LNCAP (cell line): ENCODE measurements around the gene EPB42.
A peak's percentile ranks its signal among the peaks of the same experiment; 100 is the strongest.

ENCODE experiments used
- TF ChIP-seq, protein P1 (sequence below): fragments of 450-650 bp; IDR thresholded peaks from 2 replicates; pipeline ENCODE4 v1.5.1; 2017; ENCODE audit warnings: mild to moderate bottlenecking

EPB42 gene

DNA sequence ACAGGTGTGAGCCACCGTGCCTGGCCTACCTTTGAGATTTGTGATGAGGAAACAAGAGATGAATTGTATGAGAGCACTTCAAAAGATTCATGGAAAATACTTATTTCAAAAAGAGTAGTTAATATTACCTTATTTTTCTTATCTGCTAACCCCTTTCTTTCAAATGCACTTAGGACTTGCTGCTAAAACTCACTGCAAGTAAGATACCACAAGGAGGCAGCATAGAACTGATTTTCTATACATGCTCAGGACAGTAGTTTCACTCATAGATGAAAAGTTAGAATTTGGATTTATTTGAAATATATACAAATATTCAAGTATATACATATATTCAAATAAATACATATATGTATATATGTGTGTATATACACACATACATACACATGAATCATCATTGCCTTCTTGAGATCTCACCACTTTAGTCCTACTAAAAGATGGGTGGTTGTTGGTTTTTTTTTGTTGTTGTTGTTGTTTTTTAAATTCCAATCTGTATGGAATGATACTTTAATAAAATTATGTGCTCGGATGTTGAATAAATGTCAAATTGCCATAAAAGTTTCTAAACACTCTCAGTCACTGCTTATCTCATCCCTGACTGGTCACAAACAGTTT is 33.2 kb downstream of the EPB42 start:
- TF ChIP-seq, protein P1, sequence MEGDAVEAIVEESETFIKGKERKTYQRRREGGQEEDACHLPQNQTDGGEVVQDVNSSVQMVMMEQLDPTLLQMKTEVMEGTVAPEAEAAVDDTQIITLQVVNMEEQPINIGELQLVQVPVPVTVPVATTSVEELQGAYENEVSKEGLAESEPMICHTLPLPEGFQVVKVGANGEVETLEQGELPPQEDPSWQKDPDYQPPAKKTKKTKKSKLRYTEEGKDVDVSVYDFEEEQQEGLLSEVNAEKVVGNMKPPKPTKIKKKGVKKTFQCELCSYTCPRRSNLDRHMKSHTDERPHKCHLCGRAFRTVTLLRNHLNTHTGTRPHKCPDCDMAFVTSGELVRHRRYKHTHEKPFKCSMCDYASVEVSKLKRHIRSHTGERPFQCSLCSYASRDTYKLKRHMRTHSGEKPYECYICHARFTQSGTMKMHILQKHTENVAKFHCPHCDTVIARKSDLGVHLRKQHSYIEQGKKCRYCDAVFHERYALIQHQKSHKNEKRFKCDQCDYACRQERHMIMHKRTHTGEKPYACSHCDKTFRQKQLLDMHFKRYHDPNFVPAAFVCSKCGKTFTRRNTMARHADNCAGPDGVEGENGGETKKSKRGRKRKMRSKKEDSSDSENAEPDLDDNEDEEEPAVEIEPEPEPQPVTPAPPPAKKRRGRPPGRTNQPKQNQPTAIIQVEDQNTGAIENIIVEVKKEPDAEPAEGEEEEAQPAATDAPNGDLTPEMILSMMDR = peak; percentile 74

DNA sequence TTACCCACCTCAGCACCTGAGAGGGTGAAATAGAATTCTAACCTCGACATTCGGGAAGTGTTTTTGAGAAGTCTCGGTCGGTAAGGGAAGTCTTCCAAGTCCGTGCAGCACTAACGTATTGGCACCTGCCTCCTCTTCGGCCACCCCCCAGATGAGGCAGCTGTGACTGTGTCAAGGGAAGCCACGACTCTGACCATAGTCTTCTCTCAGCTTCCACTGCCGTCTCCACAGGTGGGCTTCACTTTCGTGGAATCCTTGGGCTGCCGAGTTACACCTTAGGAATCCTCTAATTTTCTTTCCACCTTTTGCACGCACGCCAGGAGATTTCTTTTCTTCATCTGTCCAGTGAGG is 34.8 kb downstream of the EPB42 start:
- TF ChIP-seq, protein P1 = no peak

DNA sequence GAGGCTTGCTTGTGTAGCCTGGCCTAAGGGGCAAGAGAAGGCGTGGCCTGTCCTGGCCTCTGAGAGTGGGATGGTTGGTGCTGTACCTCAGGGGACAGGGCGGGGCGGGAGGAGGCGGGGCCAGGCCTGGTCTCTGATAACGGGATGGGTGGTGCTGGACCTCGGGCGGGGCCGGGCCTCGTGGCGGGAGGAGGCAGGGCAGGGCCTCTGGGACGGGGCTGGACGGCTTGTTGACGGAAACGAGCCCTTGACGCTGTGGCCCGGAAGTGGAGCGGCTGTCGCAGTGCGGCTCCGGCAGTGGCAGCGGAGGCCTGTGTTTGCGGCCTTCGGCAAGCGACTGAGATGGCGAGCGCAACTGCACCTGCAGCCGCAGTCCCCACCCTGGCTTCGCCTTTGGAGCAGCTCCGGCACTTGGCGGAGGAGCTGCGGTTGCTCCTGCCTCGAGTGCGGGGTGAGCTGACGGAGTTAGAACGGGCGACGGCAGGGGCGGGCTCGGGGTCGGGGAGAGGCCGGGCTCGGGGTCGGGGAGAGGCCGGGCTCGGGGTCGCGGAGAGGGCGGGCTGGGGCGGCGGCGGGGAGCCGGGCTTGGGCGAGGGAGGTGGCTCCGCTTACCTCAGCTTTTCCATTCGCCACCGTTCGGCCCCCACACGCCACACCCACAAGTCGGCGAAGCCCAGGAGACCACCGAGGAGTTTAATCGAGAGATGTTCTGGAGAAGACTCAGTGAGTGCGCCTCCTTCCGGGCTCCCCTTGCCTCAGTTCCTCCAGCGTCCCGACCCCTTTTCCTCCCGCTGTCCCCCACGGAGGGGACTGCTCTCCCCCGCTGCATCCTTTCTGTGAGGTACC is 35.4 kb downstream of the EPB42 start, which contains the start of gene CCNDBP1:
CCNDBP1 (plus strand) TSS at position 247 of the 846 bp plus-strand sequence; CDS start at position 343, 96 bp downstream.
- TF ChIP-seq, protein P1 = peak; percentile 42

DNA sequence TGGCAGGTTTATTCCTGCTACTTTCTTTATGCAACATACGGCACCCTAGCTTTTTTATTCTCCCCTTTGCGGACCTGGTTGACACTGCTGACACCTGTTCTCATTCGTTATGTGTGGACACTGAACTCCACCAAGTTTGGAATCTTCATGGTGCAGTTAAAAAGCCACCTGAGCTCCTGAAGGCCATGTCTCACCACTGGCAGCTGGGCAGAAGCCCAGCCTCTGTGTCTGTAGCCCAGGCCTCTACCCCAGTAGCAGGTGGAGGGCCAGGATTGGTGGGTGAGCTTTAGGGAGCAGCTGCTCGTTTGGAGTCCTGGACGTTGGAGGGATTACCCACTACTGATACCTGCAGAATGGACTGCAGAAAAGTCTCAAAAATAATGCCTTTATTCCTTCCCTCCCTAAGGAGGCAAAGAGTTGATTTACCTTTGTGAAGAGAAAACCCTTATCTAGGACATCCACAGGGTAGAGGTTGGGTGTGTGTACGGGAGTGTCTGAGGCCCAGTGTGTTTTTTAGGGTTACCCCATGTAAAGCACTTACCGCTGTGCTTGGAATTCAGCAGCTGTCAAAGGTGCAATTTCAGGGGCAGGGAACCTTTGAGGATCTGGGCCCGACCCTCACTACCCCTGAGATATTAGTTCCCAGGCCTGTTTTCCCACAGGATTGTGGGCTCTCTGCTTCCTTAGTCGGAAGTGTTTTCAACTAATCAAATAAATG is 36.3 kb downstream of the EPB42 start:
- TF ChIP-seq, protein P1 = no peak

DNA sequence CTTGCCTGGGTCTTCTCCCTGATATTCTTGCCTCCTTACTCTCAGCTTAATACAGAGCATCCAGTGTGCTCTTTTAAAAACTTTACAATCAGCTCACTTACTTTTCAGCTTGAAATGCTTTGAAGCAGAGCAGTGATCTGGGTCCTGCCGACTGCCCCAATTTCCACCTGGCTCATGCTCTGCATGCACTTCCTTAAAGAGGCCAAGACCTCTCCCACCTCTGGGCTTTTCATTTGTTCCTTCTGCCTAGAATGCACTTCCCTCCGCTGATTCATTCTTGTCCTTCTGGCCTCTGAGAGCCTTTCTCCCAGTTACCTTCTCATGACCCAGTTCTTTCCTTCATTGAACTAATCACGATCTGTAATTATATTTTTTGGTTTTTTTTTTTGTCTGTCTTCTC is 37.5 kb downstream of the EPB42 start:
- TF ChIP-seq, protein P1 = no peak

DNA sequence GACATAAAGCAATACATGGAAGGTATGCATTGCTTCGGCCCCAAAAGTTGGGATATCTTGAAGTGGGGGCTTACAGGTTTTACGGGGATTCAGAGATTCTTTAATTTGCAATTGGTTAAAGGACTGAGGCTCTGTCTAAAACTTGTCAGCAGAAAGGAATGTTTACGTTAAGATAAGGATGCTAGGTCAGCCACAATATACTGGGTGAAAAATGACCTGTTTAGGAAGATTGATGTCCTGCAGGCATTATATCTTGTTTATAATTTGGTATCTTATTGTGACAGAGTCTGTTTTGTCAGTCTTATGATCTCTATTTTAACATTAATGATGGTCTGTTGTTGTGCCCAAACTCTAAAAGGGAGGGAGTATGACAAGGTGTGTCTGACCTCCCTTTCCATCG is 50.9 kb downstream of the EPB42 start:
- TF ChIP-seq, protein P1 = no peak

DNA sequence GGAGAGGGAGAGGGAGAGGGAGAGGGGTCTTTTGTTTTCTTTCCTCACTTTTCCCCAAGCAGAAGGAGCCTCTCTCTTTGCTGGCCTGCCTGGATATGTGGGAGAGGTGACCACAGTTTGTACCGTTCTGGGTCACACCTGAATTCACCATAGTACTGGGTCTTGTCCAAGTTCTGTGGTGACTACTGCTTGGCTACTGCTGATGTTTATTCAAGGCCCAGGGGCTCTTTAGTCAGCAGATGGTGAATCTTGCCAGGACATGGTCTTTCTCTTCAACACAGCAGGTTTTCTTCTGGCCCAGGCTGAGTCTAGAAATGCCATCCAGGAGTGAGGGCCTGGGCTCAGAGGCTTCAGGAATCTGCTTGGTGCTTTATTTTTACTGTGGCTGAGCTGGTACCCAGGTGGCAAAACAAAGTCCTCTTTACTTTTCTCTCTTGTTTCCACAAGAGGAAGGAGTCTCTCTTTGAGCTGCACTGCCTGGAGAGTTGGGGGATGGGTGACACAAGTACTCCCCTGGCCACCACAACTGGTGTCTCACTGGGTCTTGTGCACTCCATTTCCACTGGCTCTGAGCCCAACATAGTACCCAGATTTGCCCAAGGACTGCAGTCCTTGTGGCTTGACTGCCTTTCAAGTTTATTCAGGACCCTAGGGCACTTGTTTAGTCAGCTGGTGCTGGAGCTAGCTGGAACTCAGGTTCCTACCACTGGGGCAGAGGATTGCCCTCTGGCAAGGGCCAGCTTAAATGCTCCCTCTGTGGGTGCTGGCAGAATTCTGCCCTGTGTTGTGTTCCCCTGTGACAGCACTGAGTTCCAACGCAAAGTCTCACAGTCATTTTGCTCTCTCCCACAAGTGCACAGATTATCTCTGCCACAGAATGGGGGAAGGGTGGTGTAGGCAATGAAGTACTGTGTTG is 52.4 kb downstream of the EPB42 start:
- TF ChIP-seq, protein P1 = no peak
